HCT116 (cell line): ENCODE measurements around the gene POP4. TPM values are rescaled to one million over a fixed set of nuclear protein-coding genes. Genes with fewer than 3 reads are reported as not detected.

Experiments
- ATAC-seq: fragments of 200-7000 bp; cut with Tn5 transposase; 2 replicates; pipeline ENCODE4 v1.9.1; 2020; ENCODE audit warnings: mild to moderate bottlenecking, moderate library complexity
- BruUV-seq: library from RNA; stranded (reverse); fragments of 400-500 nt; replicated peaks from 2 replicates; lab custom pipeline; 2021; lab: Mats Ljungman, UMichigan
- CTCF ChIA-PET: fragments of 300-600 bp; sonication (Branson Sonifier 250); formaldehyde crosslinking; loops from one replicate; lab custom pipeline; 2021; ENCODE audit warnings: antibody characterized with exemption; lab: Charles Lee
- POLR2A ChIA-PET: fragments of 300-600, 350-600 bp; sonication (Branson Sonifier 250); formaldehyde crosslinking; loops from one replicate; lab custom pipeline; 2021; ENCODE audit warnings: antibody characterized with exemption; lab: Charles Lee
- RAD21 ChIA-PET, 2 experiments: fragments of 300-600 bp; sonication (Branson Sonifier 250); formaldehyde crosslinking; loops; one replicate each; lab custom pipeline; 2023; ENCODE audit warnings: low total read pairs in 2 of 2; ENCODE audit not compliant: uncharacterized antibody in 2 of 2, unreplicated experiment in 2 of 2, low non-redundant PET in 1 of 2; lab: Charles Lee
- DNase-seq: peaks from one replicate; pipeline ENCODE4 v3.0.0-alpha.2; 2010; ENCODE audit warnings: low read depth, low spot score
- H2AFZ ChIP-seq: fragments of 200-600 bp; shearing (Covaris generic), sonication (generic); 2 replicates; pipeline ENCODE4 v1.6.1; 2017; ENCODE audit warnings: low read depth, mixed run types, mixed read lengths, antibody characterized with exemption, low read length; ENCODE audit not compliant: poor library complexity, severe bottlenecking
- H3K27ac ChIP-seq: 2 replicates; pipeline ENCODE4 v1.5.1; 2012; ENCODE audit warnings: low read depth, low read length
- H3K27me3 ChIP-seq: fragments of 200-600 bp; sonication (generic); 2 replicates; pipeline ENCODE4 v1.6.1; 2016; ENCODE audit warnings: mixed run types, low read length, mixed read lengths; ENCODE audit not compliant: insufficient read depth
- H3K36me3 ChIP-seq, 2 experiments: fragments of 200-500 bp in 1 of 2; fragments of 200-600 bp in 1 of 2; sonication (Bioruptor generic) in 1 of 2; sonication (generic) in 1 of 2; 2 replicates each; pipeline versions ENCODE4 v1.5.1 to v1.6.1; 2014 to 2016; ENCODE audit warnings: low read length in 2 of 2, inconsistent platforms in 1 of 2, mixed read lengths in 1 of 2, mixed run types in 1 of 2; ENCODE audit not compliant: insufficient read depth in 2 of 2, control insufficient read depth in 1 of 2
- H3K4me1 ChIP-seq, 2 experiments: fragments of 200-600 bp in 1 of 2; sonication (generic) in 1 of 2; 2 replicates each; pipeline versions ENCODE4 v1.5.1 to v1.6.1; 2012 to 2017; ENCODE audit warnings: low read length in 2 of 2, inconsistent platforms in 1 of 2, mild to moderate bottlenecking in 1 of 2, mixed read lengths in 1 of 2, mixed run types in 1 of 2, moderate library complexity in 1 of 2; ENCODE audit not compliant: insufficient read depth in 2 of 2, control insufficient read depth in 1 of 2
- H3K4me2 ChIP-seq: fragments of 200-600 bp; sonication (generic); 2 replicates; pipeline ENCODE4 v1.6.1; 2017; ENCODE audit warnings: mixed run types, low read length, mixed read lengths
- H3K4me3 ChIP-seq, 2 experiments: fragments of 200-600 bp in 1 of 2; sonication (generic) in 1 of 2; replicated peaks in 1 of 2; 2 replicates each; pipeline ENCODE4 v1.5.1; 2011 to 2016; ENCODE audit warnings: low read length in 2 of 2, control low read depth in 1 of 2, low read depth in 1 of 2, mild to moderate bottlenecking in 1 of 2, mixed read lengths in 1 of 2, mixed run types in 1 of 2
- H3K79me2 ChIP-seq: fragments of 200-600 bp; sonication (generic); 2 replicates; pipeline ENCODE4 v1.6.1; 2017; ENCODE audit warnings: mild to moderate bottlenecking, mixed run types, low read length, moderate library complexity, mixed read lengths; ENCODE audit not compliant: insufficient read depth
- H3K9ac ChIP-seq: fragments of 200-600 bp; sonication (generic); 2 replicates; pipeline ENCODE4 v1.6.1; 2016; ENCODE audit warnings: low read length, mixed read lengths
- H3K9me2 ChIP-seq: fragments of 200-600 bp; sonication (generic), shearing (Covaris generic); 2 replicates; pipeline ENCODE4 v1.6.1; 2017; ENCODE audit warnings: mixed run types, mild to moderate bottlenecking, moderate library complexity; ENCODE audit not compliant: insufficient read depth
- H3K9me3 ChIP-seq, 2 experiments: fragments of 200-500 bp in 1 of 2; fragments of 200-600 bp in 1 of 2; sonication (Bioruptor generic) in 1 of 2; sonication (generic) in 1 of 2; 2 replicates each; pipeline ENCODE4 v1.6.1; 2014 to 2017; ENCODE audit warnings: low read length in 2 of 2, mixed read lengths in 2 of 2, inconsistent platforms in 1 of 2, low read depth in 1 of 2, mild to moderate bottlenecking in 1 of 2, mixed run types in 1 of 2, moderate library complexity in 1 of 2; ENCODE audit not compliant: control insufficient read depth in 1 of 2, insufficient read depth in 1 of 2
- H4K20me1 ChIP-seq: fragments of 200-600 bp; sonication (generic), shearing (Covaris generic); 2 replicates; pipeline ENCODE4 v1.6.1; 2017; ENCODE audit warnings: mixed run types, mild to moderate bottlenecking, moderate library complexity; ENCODE audit not compliant: insufficient read depth
- ATF3 ChIP-seq: IDR thresholded peaks from 2 replicates; pipeline ENCODE4 v1.6.1; 2012
- CEBPB ChIP-seq: IDR thresholded peaks from 2 replicates; pipeline ENCODE4 v1.6.1; 2012; ENCODE audit warnings: low read depth
- EGR1 ChIP-seq: IDR thresholded peaks from 2 replicates; pipeline ENCODE4 v1.6.1; 2012; ENCODE audit warnings: low read depth
- FOSL1 ChIP-seq: IDR thresholded peaks from 2 replicates; pipeline ENCODE4 v1.6.1; 2012; ENCODE audit warnings: low read depth
- JUND ChIP-seq: IDR thresholded peaks from 2 replicates; pipeline ENCODE4 v1.6.1; 2012
- MAX ChIP-seq: IDR thresholded peaks from 2 replicates; pipeline ENCODE4 v1.6.1; 2012
- POLR2AphosphoS5 ChIP-seq: IDR thresholded peaks from 2 replicates; pipeline ENCODE4 v1.6.1; 2011; ENCODE audit warnings: mild to moderate bottlenecking, low read depth, low read length, moderate library complexity
- SIN3A ChIP-seq: IDR thresholded peaks from 2 replicates; pipeline ENCODE4 v1.6.1; 2012; ENCODE audit warnings: low read depth
- TCF7L2 ChIP-seq: IDR thresholded peaks from 2 replicates; pipeline ENCODE4 v1.7.0; 2011; ENCODE audit warnings: borderline replicate concordance, inconsistent platforms; ENCODE audit not compliant: insufficient read depth, insufficient read length; ENCODE audit errors: extremely low read depth
- ZBTB33 ChIP-seq: IDR thresholded peaks from 2 replicates; pipeline ENCODE4 v1.6.1; 2011; ENCODE audit warnings: mild to moderate bottlenecking, low read length, moderate library complexity; ENCODE audit not compliant: insufficient replicate concordance; ENCODE audit errors: extremely low read depth
- intact Hi-C: fragments of 100-400 bp; cut with micrococcal nuclease; formaldehyde crosslinking; loops from 2 replicates; pipeline ENCODE4 v1.10.0; 2022
- total RNA-seq: library from RNA; stranded (reverse); gene quantifications from one replicate; pipeline ENCODE4 v1.2.1, GENCODE V29; 2021; ENCODE audit not compliant: unreplicated experiment
- TF ChIP-seq, protein P1 (sequence below): IDR thresholded peaks from 2 replicates; pipeline ENCODE4 v1.6.1; 2012; ENCODE audit warnings: low read depth

POP4 gene
- total RNA-seq, 1 experiment from 2014 or later, result 61.2 TPM

GRCh38 chr19:29577649-29577963, 28.5 kb upstream of the POP4 start:
- Histone ChIP-seq H3K9me2 (no peaks in the 10 kb centered on the region), H3K4me1 (no peaks in the 10 kb centered on the region), H3K27me3 (peaks cover 68% of the 10 kb centered on the region), H3K4me3 (no peak overlapping the region), H3K4me2 (no peak overlapping the region), H3K27ac (no peak overlapping the region), H3K79me2 (no peaks in the 10 kb centered on the region)
- POLR2A ChIA-PET, result no interaction called here
- no peak for DNase-seq
- TF ChIP-seq JUND, result no peak
- no peak for TF ChIP-seq ZBTB33
- no peak for TF ChIP-seq POLR2AphosphoS5
- TF ChIP-seq, all 23 proteins: peak for 0
- Histone ChIP-seq H3K9ac (no peak overlapping the region), H3K9me3 (no peaks in the 10 kb centered on the region), H2AFZ (no peak overlapping the region), H4K20me1 (no peaks in the 10 kb centered on the region), H3K36me3 (no peaks in the 10 kb centered on the region)
- ATAC-seq, result no peak
- BruUV-seq, result no TSS peak
- intact Hi-C loops, result no loop called here
- ChIA-PET RAD21 (no interaction called here), CTCF (no interaction called here)

GRCh38 chr19:29578349-29578748, 27.7 kb upstream of the POP4 start:
- H3K9me3 ChIP-seq, result no peaks in the 10 kb centered on the region
- no peak overlapping the region for H3K4me2 ChIP-seq
- peaks cover 66% of the 10 kb centered on the region for H3K27me3 ChIP-seq
- ATAC-seq (no peak), DNase-seq (no peak)
- no peak overlapping the region for H3K9ac ChIP-seq
- no peaks in the 10 kb centered on the region for H4K20me1 ChIP-seq
- H3K4me3 ChIP-seq, result no peak overlapping the region
- RAD21 ChIA-PET, result no interaction called here
- no peaks in the 10 kb centered on the region for H3K9me2 ChIP-seq
- H3K4me1 ChIP-seq, result no peaks in the 10 kb centered on the region
- POLR2A ChIA-PET, result no interaction called here
- TF ChIP-seq EGR1 (no peak), POLR2AphosphoS5 (no peak), JUND (no peak), SIN3A (no peak), ZBTB33 (no peak), MAX (no peak), TCF7L2 (no peak), ATF3 (no peak), CEBPB (no peak), FOSL1 (no peak)
- TF ChIP-seq, protein P1, sequence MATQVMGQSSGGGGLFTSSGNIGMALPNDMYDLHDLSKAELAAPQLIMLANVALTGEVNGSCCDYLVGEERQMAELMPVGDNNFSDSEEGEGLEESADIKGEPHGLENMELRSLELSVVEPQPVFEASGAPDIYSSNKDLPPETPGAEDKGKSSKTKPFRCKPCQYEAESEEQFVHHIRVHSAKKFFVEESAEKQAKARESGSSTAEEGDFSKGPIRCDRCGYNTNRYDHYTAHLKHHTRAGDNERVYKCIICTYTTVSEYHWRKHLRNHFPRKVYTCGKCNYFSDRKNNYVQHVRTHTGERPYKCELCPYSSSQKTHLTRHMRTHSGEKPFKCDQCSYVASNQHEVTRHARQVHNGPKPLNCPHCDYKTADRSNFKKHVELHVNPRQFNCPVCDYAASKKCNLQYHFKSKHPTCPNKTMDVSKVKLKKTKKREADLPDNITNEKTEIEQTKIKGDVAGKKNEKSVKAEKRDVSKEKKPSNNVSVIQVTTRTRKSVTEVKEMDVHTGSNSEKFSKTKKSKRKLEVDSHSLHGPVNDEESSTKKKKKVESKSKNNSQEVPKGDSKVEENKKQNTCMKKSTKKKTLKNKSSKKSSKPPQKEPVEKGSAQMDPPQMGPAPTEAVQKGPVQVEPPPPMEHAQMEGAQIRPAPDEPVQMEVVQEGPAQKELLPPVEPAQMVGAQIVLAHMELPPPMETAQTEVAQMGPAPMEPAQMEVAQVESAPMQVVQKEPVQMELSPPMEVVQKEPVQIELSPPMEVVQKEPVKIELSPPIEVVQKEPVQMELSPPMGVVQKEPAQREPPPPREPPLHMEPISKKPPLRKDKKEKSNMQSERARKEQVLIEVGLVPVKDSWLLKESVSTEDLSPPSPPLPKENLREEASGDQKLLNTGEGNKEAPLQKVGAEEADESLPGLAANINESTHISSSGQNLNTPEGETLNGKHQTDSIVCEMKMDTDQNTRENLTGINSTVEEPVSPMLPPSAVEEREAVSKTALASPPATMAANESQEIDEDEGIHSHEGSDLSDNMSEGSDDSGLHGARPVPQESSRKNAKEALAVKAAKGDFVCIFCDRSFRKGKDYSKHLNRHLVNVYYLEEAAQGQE, result no peak
- no peak overlapping the region for H3K27ac ChIP-seq
- BruUV-seq, result no TSS peak
- H2AFZ ChIP-seq, result no peak overlapping the region
- H3K79me2 ChIP-seq, result no peaks in the 10 kb centered on the region
- no peaks in the 10 kb centered on the region for H3K36me3 ChIP-seq
- intact Hi-C loops, result no loop called here
- CTCF ChIA-PET, result no interaction called here
